Esophagus muscularis mucosa (tissue), 3 donors: Measurements from ENCODE around the gene MKRN2.
A peak's percentile ranks its signal among the peaks of the same experiment; 100 is the strongest.

ENCODE experiments used
- CTCF ChIP-seq, 3 experiments: fragments of 200-600 bp in 2 of 3; fragments of 450-650 bp in 1 of 3; sonication (generic) in 2 of 3; IDR thresholded peaks; one replicate each; pipeline ENCODE4 v1.5.1; 2017 to 2019; ENCODE audit warnings: antibody characterized with exemption in 3 of 3, mild to moderate bottlenecking in 2 of 3, moderate library complexity in 1 of 3
- POLR2AphosphoS5 ChIP-seq, 2 donors: sonication (generic); formaldehyde crosslinking; IDR thresholded peaks; one replicate each; pipeline ENCODE4 v1.6.1; 2017; ENCODE audit warnings: antibody characterized with exemption in 2 of 2

- TF ChIP-seq POLR2AphosphoS5 (IDR thresholded peaks at IDR 0.05) (peak; percentile 50 to 74), CTCF (IDR thresholded peaks at IDR 0.05) (no peak)
Measured at GRCh38 chr3:12508291-12508700, 48.6 kb upstream of the MKRN2 start.
